GM12891 (cell line): ENCODE results near the gene AKAP8.

Experiments
- PAX5 ChIP-seq: IDR thresholded peaks from 2 replicates; pipeline ENCODE4 v1.6.1; 2011; ENCODE audit warnings: low read length, moderate library complexity, mild to moderate bottlenecking; ENCODE audit not compliant: insufficient read depth, severe bottlenecking
- POLR2A ChIP-seq: IDR thresholded peaks from 2 replicates; pipeline ENCODE4 v1.6.1; 2011; ENCODE audit warnings: low read depth, low read length, control low read depth
- SPI1 ChIP-seq: IDR thresholded peaks from 2 replicates; pipeline ENCODE4 v1.6.1; 2011; ENCODE audit warnings: low read depth, low read length, control low read depth

GRCh38 chr19:15324791-15325519, 54.6 kb downstream of the AKAP8 start:
- no peak for TF ChIP-seq PAX5
- no peak for TF ChIP-seq SPI1
- no peak for TF ChIP-seq POLR2A
